ENCODE measurements around the gene GRIK2.

DNA sequence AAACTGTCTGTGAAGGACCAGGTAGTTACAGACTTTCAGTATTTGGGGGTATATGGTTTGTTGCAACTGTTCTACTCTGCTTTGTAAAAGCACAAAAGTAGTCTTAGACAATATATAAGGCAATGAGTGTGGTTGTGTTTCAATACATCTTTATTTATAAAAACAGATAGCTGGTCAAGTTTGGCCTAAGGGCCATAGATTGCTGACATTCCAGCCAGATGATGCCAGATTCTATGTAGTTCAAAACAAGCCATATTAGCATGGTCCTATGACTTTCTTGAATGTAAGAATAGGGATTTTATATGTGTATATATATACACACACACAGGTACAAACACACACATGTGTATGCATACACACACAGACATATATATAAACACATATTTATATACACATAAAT, 201.8 kb downstream of the GRIK2 start:
- TF ChIP-seq, protein P1, sequence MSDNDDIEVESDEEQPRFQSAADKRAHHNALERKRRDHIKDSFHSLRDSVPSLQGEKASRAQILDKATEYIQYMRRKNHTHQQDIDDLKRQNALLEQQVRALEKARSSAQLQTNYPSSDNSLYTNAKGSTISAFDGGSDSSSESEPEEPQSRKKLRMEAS (IDR thresholded peaks at IDR 0.05; ENCODE audit: insufficient read depth, insufficient read length): no peak
- TF ChIP-seq POLR2AphosphoS5 (IDR thresholded peaks at IDR 0.05; ENCODE audit: insufficient read depth, low read depth, low read length): no peak
- TF ChIP-seq, protein P2, sequence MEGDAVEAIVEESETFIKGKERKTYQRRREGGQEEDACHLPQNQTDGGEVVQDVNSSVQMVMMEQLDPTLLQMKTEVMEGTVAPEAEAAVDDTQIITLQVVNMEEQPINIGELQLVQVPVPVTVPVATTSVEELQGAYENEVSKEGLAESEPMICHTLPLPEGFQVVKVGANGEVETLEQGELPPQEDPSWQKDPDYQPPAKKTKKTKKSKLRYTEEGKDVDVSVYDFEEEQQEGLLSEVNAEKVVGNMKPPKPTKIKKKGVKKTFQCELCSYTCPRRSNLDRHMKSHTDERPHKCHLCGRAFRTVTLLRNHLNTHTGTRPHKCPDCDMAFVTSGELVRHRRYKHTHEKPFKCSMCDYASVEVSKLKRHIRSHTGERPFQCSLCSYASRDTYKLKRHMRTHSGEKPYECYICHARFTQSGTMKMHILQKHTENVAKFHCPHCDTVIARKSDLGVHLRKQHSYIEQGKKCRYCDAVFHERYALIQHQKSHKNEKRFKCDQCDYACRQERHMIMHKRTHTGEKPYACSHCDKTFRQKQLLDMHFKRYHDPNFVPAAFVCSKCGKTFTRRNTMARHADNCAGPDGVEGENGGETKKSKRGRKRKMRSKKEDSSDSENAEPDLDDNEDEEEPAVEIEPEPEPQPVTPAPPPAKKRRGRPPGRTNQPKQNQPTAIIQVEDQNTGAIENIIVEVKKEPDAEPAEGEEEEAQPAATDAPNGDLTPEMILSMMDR (IDR thresholded peaks at IDR 0.05; ENCODE audit: extremely low read depth in 1 of 2, insufficient read depth in 1 of 2, low read depth in 1 of 2, low read length in 2 of 2): no peak
- TF ChIP-seq GATA2 (IDR thresholded peaks at IDR 0.05; ENCODE audit: insufficient read depth, insufficient read length, low read depth, low read length): no peak
- TF ChIP-seq POLR2A (IDR thresholded peaks at IDR 0.05; ENCODE audit: low read depth, low read length): no peak
- no peak for TF ChIP-seq FOS (IDR thresholded peaks at IDR 0.05; ENCODE audit: borderline replicate concordance, insufficient read depth, low read length)

Data from endothelial cell of umbilical vein (primary cell).